Testis (tissue), 3 donors: ENCODE results near the gene RNASEH2B. TPM values are rescaled to one million over a fixed set of nuclear protein-coding genes. Genes with fewer than 3 reads are reported as not detected.

Experiments
- DNase-seq: peaks from one replicate; pipeline ENCODE4 v3.0.0-alpha.2; 2019
- H3K27ac ChIP-seq, 2 donors: fragments of 200-600 bp; sonication (generic); one replicate each; pipeline ENCODE4 v1.5.1; 2019
- H3K27me3 ChIP-seq: fragments of 200-600 bp; sonication (generic); one replicate; pipeline ENCODE4 v1.5.1; 2019
- H3K36me3 ChIP-seq: fragments of 200-600 bp; sonication (generic); one replicate; pipeline ENCODE4 v1.5.1; 2017; ENCODE audit warnings: low read depth; ENCODE audit errors: missing control alignments
- H3K4me1 ChIP-seq: fragments of 200-600 bp; sonication (generic); one replicate; pipeline ENCODE4 v1.5.1; 2019
- H3K4me3 ChIP-seq, 2 donors: fragments of 200-600 bp; sonication (generic); one replicate each; pipeline ENCODE4 v1.5.1; 2017 to 2019
- H3K9me3 ChIP-seq: fragments of 200-600 bp; sonication (generic); one replicate; pipeline ENCODE4 v1.5.1; 2017
- CTCF ChIP-seq, 3 experiments: fragments of 450-650 bp in 2 of 3; fragments of 200-600 bp in 1 of 3; sonication (generic) in 1 of 3; IDR thresholded peaks; one replicate each; pipeline ENCODE4 v1.5.1; 2016 to 2019; ENCODE audit warnings: antibody characterized with exemption in 3 of 3, mild to moderate bottlenecking in 2 of 3, moderate library complexity in 1 of 3
- POLR2A ChIP-seq: fragments of 450-650 bp; IDR thresholded peaks from one replicate; pipeline ENCODE4 v1.6.1; 2017; ENCODE audit warnings: antibody characterized with exemption, mild to moderate bottlenecking, moderate library complexity
- WGBS, 2 donors: methylation state at CpG; one replicate each; pipeline ENCODE4 v1.1.5; 2018; 5-methylcytosine and 5-hydroxymethylcytosine counted together
- intact Hi-C: fragments of 100-400 bp; cut with DNase I; formaldehyde crosslinking; loops from one replicate; pipeline ENCODE4 v1.15.1; 2023; ENCODE audit warnings: low total_unique reads
- polyA plus RNA-seq: library from polyadenylated mRNA; stranded (reverse); fragments of 350-450 nt; fragmentation: Illumina TruSeq; extraction: RNeasy Lipid Tissue Mini Kit (QIAGEN cat#74804); gene quantifications from one replicate; pipeline ENCODE4 v1.2.3, GENCODE V29; 2014; ENCODE audit warnings: low read depth, low replicate concordance; ENCODE audit not compliant: insufficient read depth
- total RNA-seq, 2 donors: library from RNA; depleted of rRNA; stranded (reverse); fragments of >200 nt; gene quantifications; one replicate each; pipeline ENCODE4 v1.2.3, GENCODE V29; 2016

The RNASEH2B gene
- total and polyA plus RNA-seq, 3 donors from 2014 or later: 38.2 to 52.3 (median 43.4) TPM

DNA sequence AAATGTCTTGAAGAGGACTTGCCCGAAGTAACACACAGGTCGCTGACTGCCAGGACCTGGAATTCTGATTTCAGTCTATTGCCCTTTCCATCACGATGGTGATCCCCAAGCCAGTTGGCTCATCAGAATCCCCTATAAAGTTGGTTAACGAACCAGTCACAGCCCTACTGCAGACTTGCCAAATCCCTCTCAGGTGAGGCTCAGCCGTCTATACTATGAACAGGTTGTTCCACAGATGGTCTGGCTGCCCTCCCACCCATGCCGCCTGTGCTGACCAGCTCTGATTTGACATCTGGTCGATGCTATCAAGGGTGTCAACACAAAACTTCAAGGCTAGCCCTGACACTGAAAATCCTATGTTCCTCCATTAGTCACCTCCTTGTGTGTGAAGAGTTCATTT, 90.0 kb downstream of the RNASEH2B start:
- H3K9me3 ChIP-seq: no peaks in the 10 kb centered on the region
- H3K27ac ChIP-seq: no peak overlapping the region
- WGBS, 2 donors: 86 to 98% methylated on average over 7 of the region's 7 CpGs
- H3K27me3 ChIP-seq: no peaks in the 10 kb centered on the region
- H3K36me3 ChIP-seq: no peaks in the 10 kb centered on the region
- H3K4me1 ChIP-seq: no peaks in the 10 kb centered on the region
- DNase-seq: no peak
- TF ChIP-seq POLR2A (no peak), CTCF (IDR thresholded peaks at IDR 0.05) (no peak)
- no peak overlapping the region for H3K4me3 ChIP-seq
- intact Hi-C loops: no loop called here

- H3K27me3 ChIP-seq: no peaks in the 10 kb centered on the region
- TF ChIP-seq CTCF (IDR thresholded peaks at IDR 0.05) (no peak), POLR2A (no peak)
- H3K4me3 ChIP-seq: no peak overlapping the region
- no peaks in the 10 kb centered on the region for H3K9me3 ChIP-seq
- WGBS, 2 donors: 57 to 65% methylated on average over 5 of the region's 5 CpGs
- H3K36me3 ChIP-seq: no peaks in the 10 kb centered on the region
- H3K4me1 ChIP-seq: no peaks in the 10 kb centered on the region
- DNase-seq: no peak
- no peak overlapping the region for H3K27ac ChIP-seq
- intact Hi-C loops: no loop called here
Observed at GRCh38 chr13:51000061-51000460, 90.5 kb downstream of the RNASEH2B start.

DNA sequence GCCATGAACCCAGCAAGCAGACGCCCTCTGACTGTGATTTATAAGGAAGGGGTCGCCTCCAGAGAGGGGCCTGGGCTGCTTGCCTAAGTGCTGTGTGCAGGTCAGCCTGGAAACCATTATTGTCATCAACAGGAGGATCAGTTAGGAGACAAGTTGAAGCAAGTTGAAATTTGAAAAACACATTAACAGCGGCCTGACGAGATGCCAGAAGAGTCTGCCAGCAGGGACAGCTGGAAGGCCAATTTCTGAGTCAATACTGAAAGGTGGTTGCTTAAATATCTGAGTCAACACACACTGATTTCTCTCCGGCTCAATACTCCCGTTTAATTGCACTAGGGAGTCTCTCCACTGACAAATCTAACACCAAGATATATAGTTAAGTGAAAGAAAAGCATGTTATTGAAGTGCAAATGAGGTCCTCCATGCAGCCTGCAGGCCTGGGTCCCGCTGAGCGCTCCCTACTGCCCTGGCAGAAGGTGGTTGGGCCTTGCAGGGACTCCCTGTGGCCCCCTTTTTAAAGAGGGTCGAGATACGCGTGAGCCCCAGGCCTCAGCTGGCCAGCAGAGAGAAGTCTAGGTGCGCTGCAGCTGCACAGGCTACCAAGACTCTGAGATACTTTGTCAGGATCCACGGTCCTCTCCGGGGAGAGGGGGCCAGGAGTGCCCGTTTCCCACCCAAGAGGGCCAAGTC, 91.1 kb downstream of the RNASEH2B start:
- Histone ChIP-seq H3K27ac (no peak overlapping the region), H3K36me3 (no peaks in the 10 kb centered on the region), H3K9me3 (no peaks in the 10 kb centered on the region), H3K4me1 (no peaks in the 10 kb centered on the region), H3K4me3 (no peak overlapping the region), H3K27me3 (no peaks in the 10 kb centered on the region)
- 69 to 70% methylated on average over 15 of the region's 15 CpGs for whole genome bisulfite sequencing, 2 donors
- TF ChIP-seq CTCF (IDR thresholded peaks at IDR 0.05) (no peak), POLR2A (no peak)
- no peak for DNase-seq
- intact Hi-C loops: no loop called here

GRCh38 chr13:51001335-51001734, 91.7 kb downstream of the RNASEH2B start:
- 89 to 96% methylated on average over 5 to 8 of the region's 8 CpGs for WGBS, 2 donors
- intact Hi-C loops: no loop called here
- DNase-seq: no peak

More at GRCh38 chr13:51001335-51001734, 91.7 kb downstream of the RNASEH2B start:
- Histone ChIP-seq H3K36me3 (no peaks in the 10 kb centered on the region), H3K4me3 (no peak overlapping the region), H3K4me1 (no peaks in the 10 kb centered on the region), H3K27me3 (no peaks in the 10 kb centered on the region), H3K9me3 (no peaks in the 10 kb centered on the region), H3K27ac (no peak overlapping the region)
- TF ChIP-seq POLR2A (no peak), CTCF (IDR thresholded peaks at IDR 0.05) (no peak)
